GM12878 (cell line): ENCODE results near the gene ACVR1.

Experiments
- BACH1 ChIP-seq: fragments of 450-650 bp; IDR thresholded peaks from 2 replicates; pipeline ENCODE4 v1.6.1; 2017; ENCODE audit warnings: mild to moderate bottlenecking, borderline replicate concordance
- CEBPB ChIP-seq, 2 experiments: fragments of 150-350 bp in 1 of 2; IDR thresholded peaks; 2 replicates each; pipeline ENCODE4 v1.6.1; 2012 to 2014; ENCODE audit warnings: low read depth in 2 of 2, low read length in 2 of 2, borderline replicate concordance in 1 of 2, inconsistent platforms in 1 of 2
- CTCF ChIP-seq, 3 experiments: IDR thresholded peaks in 2 of 3; conservative IDR thresholded peaks in 1 of 3; 2 replicates each; pipeline ENCODE4 v1.5.1; 2011; ENCODE audit warnings: low read depth in 3 of 3, low read length in 3 of 3, mild to moderate bottlenecking in 3 of 3, control low read depth in 2 of 3, moderate library complexity in 2 of 3, inconsistent platforms in 1 of 3, mixed read lengths in 1 of 3; ENCODE audit not compliant: control insufficient read depth in 2 of 3, insufficient read depth in 1 of 3; ENCODE audit errors: extremely low read depth in 1 of 3
- HCFC1 ChIP-seq: fragments of 150-350 bp; IDR thresholded peaks from 2 replicates; pipeline ENCODE4 v1.6.1; 2014; ENCODE audit warnings: low read length
- JUNB ChIP-seq: IDR thresholded peaks from 2 replicates; pipeline ENCODE4 v1.6.1; 2016; ENCODE audit warnings: antibody characterized with exemption, mild to moderate bottlenecking
- NR2C2 ChIP-seq: IDR thresholded peaks from 2 replicates; pipeline ENCODE4 v1.6.1; 2011; ENCODE audit warnings: borderline replicate concordance, low read depth; ENCODE audit not compliant: control insufficient read depth, insufficient read length
- RBBP5 ChIP-seq: fragments of 200-600 bp; sonication (generic); conservative IDR thresholded peaks from 2 replicates; pipeline ENCODE4 v1.6.1; 2016
- ZNF274 ChIP-seq: IDR thresholded peaks from one replicate; pipeline ENCODE4 v1.8.0; 2011; ENCODE audit not compliant: insufficient read length, insufficient read depth

- TF ChIP-seq HCFC1, result no peak
- no peak for TF ChIP-seq CTCF (IDR thresholded peaks at IDR 0.05 in 2 of 3, conservative IDR thresholded peaks at IDR 0.05 in 1 of 3; ENCODE audit: control insufficient read depth in 2 of 3, extremely low read depth in 1 of 3, insufficient read depth in 1 of 3, low read depth in 3 of 3, low read length in 3 of 3)
- no peak for TF ChIP-seq JUNB
- no peak for TF ChIP-seq NR2C2
- no peak for TF ChIP-seq BACH1
- no peak for TF ChIP-seq CEBPB (IDR thresholded peaks at IDR 0.05; ENCODE audit: borderline replicate concordance in 1 of 2, low read depth in 2 of 2, low read length in 2 of 2)
- TF ChIP-seq ZNF274, result no peak
- no peak for TF ChIP-seq RBBP5
Measured at GRCh38 chr2:157726946-157727345, 149.2 kb downstream of the ACVR1 start.
